ENCODE results near the gene PCBP3. TPM values are rescaled to one million over a fixed set of nuclear protein-coding genes. Genes with fewer than 3 reads are reported as not detected.

PCBP3 gene
- total and polyA plus RNA-seq, 2 of the 13 experiments (the other 11 are each of a cell fraction or from before 2014, with no cell fraction given) = not detected

DNA sequence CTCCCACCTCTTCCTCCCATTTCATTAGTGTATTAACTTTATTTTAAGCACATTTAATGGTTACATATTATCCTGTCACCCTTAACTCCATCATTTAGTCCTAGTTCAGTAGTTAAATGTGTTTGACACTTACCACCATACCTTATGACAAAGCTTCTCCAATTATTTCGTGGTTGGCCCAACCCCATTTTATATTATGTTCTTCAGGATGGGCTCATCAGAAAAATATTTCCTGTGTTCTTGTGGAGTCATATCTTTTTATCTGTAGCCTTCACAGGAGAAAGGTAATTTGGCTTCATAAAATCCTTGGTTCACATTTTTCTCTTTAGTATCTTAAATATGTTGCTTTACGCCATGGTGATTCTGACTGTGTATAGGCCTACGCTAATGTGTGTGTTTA, 195.7 kb downstream of the PCBP3 start (continued):
- TF ChIP-seq, protein P1, sequence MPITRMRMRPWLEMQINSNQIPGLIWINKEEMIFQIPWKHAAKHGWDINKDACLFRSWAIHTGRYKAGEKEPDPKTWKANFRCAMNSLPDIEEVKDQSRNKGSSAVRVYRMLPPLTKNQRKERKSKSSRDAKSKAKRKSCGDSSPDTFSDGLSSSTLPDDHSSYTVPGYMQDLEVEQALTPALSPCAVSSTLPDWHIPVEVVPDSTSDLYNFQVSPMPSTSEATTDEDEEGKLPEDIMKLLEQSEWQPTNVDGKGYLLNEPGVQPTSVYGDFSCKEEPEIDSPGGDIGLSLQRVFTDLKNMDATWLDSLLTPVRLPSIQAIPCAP (CRISPR knock-in tag; IDR thresholded peaks at IDR 0.05; ENCODE audit: low read depth) = no peak
- TF ChIP-seq ARNT2 (CRISPR knock-in tag; IDR thresholded peaks at IDR 0.05; ENCODE audit: low read depth) = no peak

DNA sequence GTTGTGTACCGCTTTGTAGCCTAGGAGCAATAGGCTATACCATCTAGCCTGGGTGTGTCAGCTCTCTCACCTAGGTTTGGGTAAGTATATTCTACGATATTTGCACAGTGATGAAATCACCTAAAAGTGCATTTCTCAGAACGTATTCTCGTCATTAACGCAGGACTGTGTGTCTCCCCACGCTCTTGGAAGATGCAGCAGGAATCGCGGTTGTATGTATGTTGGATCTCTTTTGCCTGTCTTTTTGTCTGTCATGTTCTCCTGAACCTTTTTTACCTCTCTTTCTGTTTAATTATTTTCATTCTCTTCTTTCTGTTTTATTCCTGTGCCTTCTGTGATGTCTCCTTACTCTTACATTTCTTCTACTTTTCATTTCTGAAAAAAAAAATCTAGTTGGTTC, 197.5 kb downstream of the PCBP3 start:
- FAIRE-seq (no peak), DNase-seq (ENCODE audit: low spot score) (no peak), ATAC-seq (no peak)
- Histone ChIP-seq H3K4me2 (ENCODE audit: low read depth, low read length) (no peak overlapping the region), H3K9ac (ENCODE audit: insufficient read depth, low read depth, low read length) (no peak overlapping the region), H3K27me3 (ENCODE audit: control insufficient read depth in 1 of 2, insufficient read depth in 2 of 2, low read length in 2 of 2) (peaks cover 2 to 13% of the 10 kb centered on the region in 2 experiments; a peak in 1 of 5 replicates), H3K27ac (ENCODE audit: extremely low read length, insufficient read depth, low read length) (no peak overlapping the region), H3K79me2 (ENCODE audit: insufficient read depth, low read length) (no peaks in the 10 kb centered on the region), H4K20me1 (ENCODE audit: insufficient read depth, low read length) (no peaks in the 10 kb centered on the region), H3K9me3 (ENCODE audit: low read length) (peaks cover 18% of the 10 kb centered on the region), H3K4me1 (ENCODE audit: insufficient read depth, low read length) (no peaks in the 10 kb centered on the region), H2AFZ (ENCODE audit: low read length) (no peak overlapping the region), H3K36me3 (replicated peaks in 1 of 2; ENCODE audit: control insufficient read depth in 1 of 2, insufficient read depth in 2 of 2, low read length in 2 of 2) (no peaks in the 10 kb centered on the region), H3K4me3 (replicated peaks in 1 of 3; ENCODE audit: insufficient read depth in 1 of 3, low read depth in 2 of 3, low read length in 3 of 3) (no peak overlapping the region)
- in situ Hi-C loops (cut with HindIII; ENCODE audit: extremely low pct_ligation_motif_present, low pct_unique_long_range_greater_than_20kb) = no loop called here
- no TSS peak for BruUV-seq (replicated peaks)
- WGBS (ENCODE audit: low lambda C conversion rate) = 51% methylated on average over 8 of the region's 8 CpGs
- intact Hi-C loops (cut with micrococcal nuclease; ENCODE audit: unreplicated experiment) = no loop called here
- ChIA-PET CTCF (ENCODE audit: low intra/inter-chr PET ratio, low total read pairs) (no interaction called here), POLR2A (no interaction called here)
- TF ChIP-seq, protein P2, sequence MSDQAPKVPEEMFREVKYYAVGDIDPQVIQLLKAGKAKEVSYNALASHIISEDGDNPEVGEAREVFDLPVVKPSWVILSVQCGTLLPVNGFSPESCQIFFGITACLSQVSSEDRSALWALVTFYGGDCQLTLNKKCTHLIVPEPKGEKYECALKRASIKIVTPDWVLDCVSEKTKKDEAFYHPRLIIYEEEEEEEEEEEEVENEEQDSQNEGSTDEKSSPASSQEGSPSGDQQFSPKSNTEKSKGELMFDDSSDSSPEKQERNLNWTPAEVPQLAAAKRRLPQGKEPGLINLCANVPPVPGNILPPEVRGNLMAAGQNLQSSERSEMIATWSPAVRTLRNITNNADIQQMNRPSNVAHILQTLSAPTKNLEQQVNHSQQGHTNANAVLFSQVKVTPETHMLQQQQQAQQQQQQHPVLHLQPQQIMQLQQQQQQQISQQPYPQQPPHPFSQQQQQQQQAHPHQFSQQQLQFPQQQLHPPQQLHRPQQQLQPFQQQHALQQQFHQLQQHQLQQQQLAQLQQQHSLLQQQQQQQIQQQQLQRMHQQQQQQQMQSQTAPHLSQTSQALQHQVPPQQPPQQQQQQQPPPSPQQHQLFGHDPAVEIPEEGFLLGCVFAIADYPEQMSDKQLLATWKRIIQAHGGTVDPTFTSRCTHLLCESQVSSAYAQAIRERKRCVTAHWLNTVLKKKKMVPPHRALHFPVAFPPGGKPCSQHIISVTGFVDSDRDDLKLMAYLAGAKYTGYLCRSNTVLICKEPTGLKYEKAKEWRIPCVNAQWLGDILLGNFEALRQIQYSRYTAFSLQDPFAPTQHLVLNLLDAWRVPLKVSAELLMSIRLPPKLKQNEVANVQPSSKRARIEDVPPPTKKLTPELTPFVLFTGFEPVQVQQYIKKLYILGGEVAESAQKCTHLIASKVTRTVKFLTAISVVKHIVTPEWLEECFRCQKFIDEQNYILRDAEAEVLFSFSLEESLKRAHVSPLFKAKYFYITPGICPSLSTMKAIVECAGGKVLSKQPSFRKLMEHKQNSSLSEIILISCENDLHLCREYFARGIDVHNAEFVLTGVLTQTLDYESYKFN (CRISPR knock-in tag; conservative IDR thresholded peaks at IDR 0.05) = no peak
- no peak for TF ChIP-seq MXI1 (IDR thresholded peaks at IDR 0.05; ENCODE audit: borderline replicate concordance, low read depth, low read length)

Data from HepG2 (cell line).